ENCODE measurements around the gene AK9.

AK9 gene

DNA sequence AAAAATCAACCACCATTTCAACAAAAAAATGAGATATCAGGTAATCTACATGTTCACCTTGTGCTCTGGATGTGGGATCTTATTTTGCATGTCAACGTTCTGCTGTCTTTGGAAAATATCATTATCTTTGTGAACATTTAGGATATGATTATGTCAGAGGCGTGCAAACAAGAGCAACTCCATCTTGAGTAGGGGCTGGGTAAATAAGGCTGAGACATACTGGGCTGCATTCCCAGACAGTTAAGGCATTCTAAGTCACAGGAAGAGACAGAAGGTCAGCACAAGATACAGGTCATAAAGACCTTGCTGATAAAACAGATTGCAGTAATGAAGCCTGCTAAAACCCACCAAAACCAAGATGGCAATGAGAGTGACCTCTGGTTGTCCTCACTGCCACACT is 179.2 kb downstream of the AK9 start:
- no peaks in the 10 kb centered on the region; the same call in 1 of the 2 replicates for H3K36me3 ChIP-seq (ENCODE audit: insufficient read depth, low read length)
- H3K27me3 ChIP-seq (ENCODE audit: insufficient read depth, low read length) = peaks cover 3% of the 10 kb centered on the region; the same call in 1 of the 2 replicates
- H4K20me1 ChIP-seq (ENCODE audit: insufficient read depth, low read length) = no peaks in the 10 kb centered on the region
- TF ChIP-seq EZH2 (IDR thresholded peaks at IDR 0.05; ENCODE audit: borderline replicate concordance, low read length) = no peak
- TF ChIP-seq, protein P1, sequence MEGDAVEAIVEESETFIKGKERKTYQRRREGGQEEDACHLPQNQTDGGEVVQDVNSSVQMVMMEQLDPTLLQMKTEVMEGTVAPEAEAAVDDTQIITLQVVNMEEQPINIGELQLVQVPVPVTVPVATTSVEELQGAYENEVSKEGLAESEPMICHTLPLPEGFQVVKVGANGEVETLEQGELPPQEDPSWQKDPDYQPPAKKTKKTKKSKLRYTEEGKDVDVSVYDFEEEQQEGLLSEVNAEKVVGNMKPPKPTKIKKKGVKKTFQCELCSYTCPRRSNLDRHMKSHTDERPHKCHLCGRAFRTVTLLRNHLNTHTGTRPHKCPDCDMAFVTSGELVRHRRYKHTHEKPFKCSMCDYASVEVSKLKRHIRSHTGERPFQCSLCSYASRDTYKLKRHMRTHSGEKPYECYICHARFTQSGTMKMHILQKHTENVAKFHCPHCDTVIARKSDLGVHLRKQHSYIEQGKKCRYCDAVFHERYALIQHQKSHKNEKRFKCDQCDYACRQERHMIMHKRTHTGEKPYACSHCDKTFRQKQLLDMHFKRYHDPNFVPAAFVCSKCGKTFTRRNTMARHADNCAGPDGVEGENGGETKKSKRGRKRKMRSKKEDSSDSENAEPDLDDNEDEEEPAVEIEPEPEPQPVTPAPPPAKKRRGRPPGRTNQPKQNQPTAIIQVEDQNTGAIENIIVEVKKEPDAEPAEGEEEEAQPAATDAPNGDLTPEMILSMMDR (IDR thresholded peaks at IDR 0.05; ENCODE audit: low read length) = no peak
- no peaks in the 10 kb centered on the region for H3K9me3 ChIP-seq (ENCODE audit: low read length)
- H3K9ac ChIP-seq (ENCODE audit: low read length) = no peak overlapping the region
- no peaks in the 10 kb centered on the region for H3K9me2 ChIP-seq (ENCODE audit: low read depth, low read length)
- H3K4me3 ChIP-seq (ENCODE audit: low read depth, low read length, poor library complexity, severe bottlenecking) = no peak overlapping the region
- no peak overlapping the region for H3K27ac ChIP-seq (ENCODE audit: low read depth, low read length, poor library complexity, severe bottlenecking)
- no peaks in the 10 kb centered on the region for H3K79me2 ChIP-seq (ENCODE audit: insufficient read depth, low read length)
- no peak overlapping the region for H2AFZ ChIP-seq (ENCODE audit: low read length)
- H3K4me2 ChIP-seq (ENCODE audit: low read length) = no peak overlapping the region
- no peaks in the 10 kb centered on the region for H3K4me1 ChIP-seq (ENCODE audit: insufficient read depth, low read length, severe bottlenecking)
- H3F3A ChIP-seq (ENCODE audit: insufficient read depth, low read length) = no peaks in the 10 kb centered on the region

DNA sequence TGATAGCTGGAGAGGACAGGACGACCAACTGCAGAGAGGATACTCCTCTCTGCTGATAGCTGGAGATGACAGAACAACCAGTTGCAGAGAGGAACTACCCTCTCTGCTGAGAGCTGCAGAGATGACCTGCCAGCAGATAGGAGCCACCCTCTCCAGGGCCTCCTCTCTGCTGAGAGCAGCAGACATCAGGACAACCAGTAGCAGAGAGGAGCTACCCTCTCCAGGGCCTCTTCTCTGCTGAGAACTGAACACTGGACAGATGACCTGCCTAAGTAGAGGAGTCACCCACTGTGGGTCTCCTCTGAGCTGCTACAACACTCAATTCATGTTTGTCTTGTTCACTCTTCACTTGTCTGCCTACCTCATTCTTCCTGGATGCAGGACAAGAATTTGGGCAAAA is 180.6 kb downstream of the AK9 start:
- H3K27me3 ChIP-seq (ENCODE audit: insufficient read depth, low read length) = peaks cover 3% of the 10 kb centered on the region; the same call in 1 of the 2 replicates
- H3K9me3 ChIP-seq (ENCODE audit: low read length) = no peaks in the 10 kb centered on the region
- H2AFZ ChIP-seq (ENCODE audit: low read length) = no peak overlapping the region
- H3K9ac ChIP-seq (ENCODE audit: low read length) = no peak overlapping the region
- no peaks in the 10 kb centered on the region for H3K79me2 ChIP-seq (ENCODE audit: insufficient read depth, low read length)
- H3F3A ChIP-seq (ENCODE audit: insufficient read depth, low read length) = no peaks in the 10 kb centered on the region
- no peaks in the 10 kb centered on the region; the same call in 1 of the 2 replicates for H3K36me3 ChIP-seq (ENCODE audit: insufficient read depth, low read length)
- H3K4me2 ChIP-seq (ENCODE audit: low read length) = no peak overlapping the region
- H3K9me2 ChIP-seq (ENCODE audit: low read depth, low read length) = no peaks in the 10 kb centered on the region
- H3K4me3 ChIP-seq (ENCODE audit: low read depth, low read length, poor library complexity, severe bottlenecking) = no peak overlapping the region
- TF ChIP-seq, protein P1 (IDR thresholded peaks at IDR 0.05; ENCODE audit: low read length) = no peak
- TF ChIP-seq EZH2 (IDR thresholded peaks at IDR 0.05; ENCODE audit: borderline replicate concordance, low read length) = no peak
- H3K27ac ChIP-seq (ENCODE audit: low read depth, low read length, poor library complexity, severe bottlenecking) = no peak overlapping the region
- no peaks in the 10 kb centered on the region for H4K20me1 ChIP-seq (ENCODE audit: insufficient read depth, low read length)
- no peaks in the 10 kb centered on the region for H3K4me1 ChIP-seq (ENCODE audit: insufficient read depth, low read length, severe bottlenecking)

DNA sequence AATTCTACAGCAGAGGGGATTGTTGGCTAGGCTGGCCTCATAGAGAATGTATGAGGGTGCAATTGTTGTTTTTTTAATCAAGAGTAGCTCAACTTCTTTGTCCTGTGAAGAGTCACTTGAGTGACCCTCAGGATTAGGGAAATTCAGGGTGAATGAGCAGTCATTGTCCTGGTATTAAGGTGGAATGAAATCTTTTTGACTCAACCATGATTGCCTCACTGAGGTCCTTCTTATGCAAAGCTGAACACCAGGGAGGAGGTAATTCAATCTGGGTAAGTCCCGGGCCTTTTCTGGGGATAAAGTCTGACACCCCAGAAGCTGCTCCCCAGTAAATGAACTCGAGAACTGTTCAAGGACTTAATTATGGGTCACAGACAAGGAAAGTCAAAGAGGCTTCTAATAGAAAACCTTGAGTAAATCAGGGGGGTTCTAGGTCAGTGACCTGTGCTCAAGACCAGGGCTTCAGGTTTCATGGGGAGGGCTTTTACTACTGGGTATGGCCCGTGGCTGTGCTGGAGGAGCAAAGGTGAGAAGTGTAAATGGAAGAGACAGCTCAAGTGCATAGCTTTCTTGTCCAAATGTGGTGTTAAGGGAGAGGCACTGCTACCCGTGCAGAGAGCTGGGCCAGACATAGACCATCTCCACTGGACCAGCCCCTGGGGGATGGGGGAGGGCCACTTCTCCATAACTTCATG is 182.7 kb downstream of the AK9 start:
- Histone ChIP-seq H3K27me3 (ENCODE audit: insufficient read depth, low read length) (peaks cover 3% of the 10 kb centered on the region; the same call in 1 of the 2 replicates), H3K9me3 (ENCODE audit: low read length) (no peaks in the 10 kb centered on the region), H3K4me1 (ENCODE audit: insufficient read depth, low read length, severe bottlenecking) (no peaks in the 10 kb centered on the region), H3K4me2 (ENCODE audit: low read length) (no peak overlapping the region), H3K27ac (ENCODE audit: low read depth, low read length, poor library complexity, severe bottlenecking) (no peak overlapping the region), H3K79me2 (ENCODE audit: insufficient read depth, low read length) (no peaks in the 10 kb centered on the region), H2AFZ (ENCODE audit: low read length) (no peak overlapping the region), H3K9me2 (ENCODE audit: low read depth, low read length) (no peaks in the 10 kb centered on the region), H3K36me3 (ENCODE audit: insufficient read depth, low read length) (no peaks in the 10 kb centered on the region; the same call in 1 of the 2 replicates), H4K20me1 (ENCODE audit: insufficient read depth, low read length) (no peaks in the 10 kb centered on the region), H3F3A (ENCODE audit: insufficient read depth, low read length) (no peaks in the 10 kb centered on the region), H3K4me3 (ENCODE audit: low read depth, low read length, poor library complexity, severe bottlenecking) (no peak overlapping the region), H3K9ac (ENCODE audit: low read length) (no peak overlapping the region)
- TF ChIP-seq EZH2 (IDR thresholded peaks at IDR 0.05; ENCODE audit: borderline replicate concordance, low read length) = no peak
- TF ChIP-seq, protein P1 (IDR thresholded peaks at IDR 0.05; ENCODE audit: low read length) = no peak
